Stimulated activated naive CD4-positive, alpha-beta T cell treated with Interleukin-2 at 50 U/mL for 16 hours (primary cell): ENCODE results near the gene IFNL1.
"Not testable (repeated sequence)": the region's sequence is repeated elsewhere in the genome, so short reads cannot be mapped to it uniquely, and the experiment has no call there.

Source experiments
- DNase-seq: peaks from one replicate; lab custom pipeline; 2025; lab: John Stamatoyannopoulos, UW

IFNL1 gene

DNA sequence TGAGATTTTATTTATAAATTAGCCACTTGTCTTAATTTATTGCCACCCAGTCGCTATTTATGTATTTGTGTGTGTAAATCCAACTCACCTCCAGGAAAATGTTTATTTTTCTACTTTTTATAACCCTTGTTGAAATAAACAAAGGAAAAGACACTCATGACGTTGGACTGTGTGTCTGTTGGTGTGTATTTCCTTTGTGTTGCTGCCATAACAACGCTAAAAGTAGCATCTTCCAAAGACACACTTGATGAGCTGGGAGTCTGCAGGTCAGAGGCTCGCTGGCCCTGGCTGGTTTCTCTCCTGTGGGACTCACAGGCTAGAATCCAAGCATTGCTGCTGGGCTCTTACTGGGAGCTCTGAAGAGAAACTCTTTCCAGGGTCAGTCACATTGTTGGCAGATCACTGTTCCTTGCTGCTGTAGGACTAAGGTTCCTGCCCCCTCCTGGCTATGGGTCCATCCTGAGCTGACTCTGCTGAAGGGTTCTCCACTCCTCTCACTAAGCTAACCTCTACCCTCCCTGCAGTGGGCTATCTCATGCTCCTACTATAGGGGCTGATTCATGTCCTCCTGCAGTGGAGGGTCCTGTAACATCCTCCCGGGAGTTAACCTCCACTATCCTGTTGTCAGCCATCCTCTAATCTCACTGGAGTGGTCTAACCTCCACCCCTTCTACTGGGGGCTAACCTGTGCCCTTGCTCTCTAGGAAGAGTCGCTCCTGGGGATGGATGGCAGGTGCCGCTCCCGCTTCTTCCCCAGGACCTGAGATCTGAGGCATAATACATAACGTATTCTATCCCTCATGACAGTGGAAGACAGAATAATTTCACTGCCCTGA, 26.0 kb upstream of the IFNL1 start:
- no peak for DNase-seq

DNA sequence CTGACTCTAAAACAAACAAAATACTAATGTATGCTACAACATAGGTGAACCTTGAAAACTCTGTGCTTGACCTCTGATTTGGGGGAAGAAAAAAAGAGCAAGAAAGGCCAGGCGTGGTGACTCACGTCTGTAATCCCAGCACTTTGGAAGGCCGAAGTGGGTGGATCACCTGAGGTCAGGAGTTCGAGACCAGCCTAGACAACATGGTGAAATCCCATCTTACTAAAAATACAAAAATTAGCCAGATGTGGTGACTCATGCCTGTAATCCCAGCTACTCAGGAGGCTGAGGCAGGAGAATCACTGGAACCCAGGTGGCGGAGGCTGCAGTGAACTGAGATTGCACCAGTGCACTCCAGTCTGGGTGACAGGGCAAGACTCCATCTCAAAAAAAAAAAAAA, 22.3 kb upstream of the IFNL1 start:
- not testable (repeated sequence) for DNase-seq

DNA sequence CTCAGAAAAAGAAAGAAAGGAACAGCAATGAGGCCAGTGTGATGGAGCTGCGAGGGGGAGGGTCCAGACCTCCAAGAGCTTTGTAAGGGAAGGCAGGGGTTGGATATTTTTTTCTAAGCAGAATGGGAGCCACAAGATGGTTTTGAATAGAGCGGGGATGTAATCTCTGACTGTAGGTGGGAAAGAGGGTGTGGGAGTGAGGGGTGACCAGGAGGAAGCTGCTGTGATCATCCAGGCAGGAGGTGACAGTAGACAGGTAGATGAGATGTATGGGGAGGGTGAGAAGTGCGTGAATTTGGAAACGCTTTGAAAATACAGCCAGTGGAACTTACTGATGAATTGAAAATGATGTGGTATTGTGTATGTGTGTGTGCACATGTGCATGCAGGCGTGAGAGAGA, 20.6 kb upstream of the IFNL1 start:
- DNase-seq, result no peak

DNA sequence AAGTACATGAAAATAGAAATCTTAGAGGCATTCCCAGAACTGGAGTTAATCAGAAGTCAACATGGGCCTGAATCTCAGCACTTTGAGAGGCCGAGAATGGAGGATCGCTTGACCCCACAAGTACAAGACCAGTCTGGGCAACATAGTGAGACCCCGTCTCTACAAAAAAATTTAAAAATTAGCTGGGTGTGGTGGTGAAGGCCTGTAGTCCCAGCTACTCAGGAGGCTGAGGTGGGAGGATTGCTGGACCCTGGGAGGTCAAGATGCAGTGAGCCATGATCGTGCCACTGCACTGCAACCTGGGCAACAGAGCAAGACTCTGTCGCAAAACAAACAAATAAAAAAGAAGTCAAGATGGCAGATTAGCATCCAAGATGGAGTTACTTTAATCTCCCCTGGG, 19.5 kb upstream of the IFNL1 start:
- no peak for DNase-seq

DNA sequence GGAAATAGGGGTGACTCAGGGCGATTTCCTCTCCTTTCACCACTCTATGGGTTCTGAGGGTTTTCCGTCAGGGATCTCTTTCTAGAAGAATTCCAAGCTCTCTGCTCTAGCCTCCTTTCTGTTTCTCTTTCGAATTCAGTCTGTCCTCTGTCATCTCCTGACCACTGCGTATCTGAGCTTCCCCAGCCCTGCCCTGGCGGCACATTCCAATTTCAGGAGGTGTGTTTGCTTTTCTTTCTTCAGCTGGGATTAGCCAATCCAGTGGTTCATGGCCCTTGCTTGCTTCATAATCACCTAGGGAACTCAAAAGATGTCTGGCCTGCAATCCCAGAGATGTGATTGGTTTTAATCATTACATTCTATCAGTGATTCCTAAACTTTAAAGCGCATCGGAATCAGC, 18.6 kb upstream of the IFNL1 start:
- DNase-seq, result no peak

DNA sequence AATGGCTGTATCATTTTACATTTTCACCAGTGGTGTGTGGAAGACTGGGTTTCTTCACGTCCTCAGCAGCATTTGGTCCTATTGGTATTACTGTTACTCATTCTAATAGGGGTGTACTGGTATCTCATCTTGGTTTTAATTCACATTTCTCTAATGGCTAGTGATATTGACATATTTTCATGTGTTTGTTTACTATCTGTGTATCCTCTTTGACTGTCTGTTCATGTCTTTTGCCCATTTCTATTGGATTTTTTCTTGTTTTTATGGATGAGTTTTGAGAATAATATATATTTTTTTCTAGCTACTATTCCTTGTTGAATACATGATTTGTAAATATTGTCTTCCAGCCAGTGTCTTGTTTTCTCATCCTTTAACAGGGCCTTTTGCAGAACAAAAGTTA, 14.2 kb upstream of the IFNL1 start:
- DNase-seq, result no peak

DNA sequence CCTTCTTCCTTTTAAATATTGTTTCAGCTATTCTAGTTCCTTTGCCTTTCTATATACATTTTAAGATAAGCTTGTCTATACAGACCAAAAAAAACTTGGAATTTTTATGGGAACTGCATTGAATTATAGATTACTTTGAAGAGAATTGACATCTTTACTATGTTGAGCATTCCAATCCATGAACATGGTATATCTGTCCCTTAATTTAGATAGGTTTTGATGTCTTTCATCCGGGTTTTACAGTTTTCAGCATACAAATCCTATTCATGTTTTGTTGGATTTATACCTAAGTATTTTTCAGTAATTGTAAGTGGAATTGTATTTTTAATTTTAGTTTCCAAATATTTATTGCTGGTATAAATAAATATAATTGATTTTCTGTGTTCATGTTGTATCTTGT, 12.2 kb upstream of the IFNL1 start:
- DNase-seq, result no peak

DNA sequence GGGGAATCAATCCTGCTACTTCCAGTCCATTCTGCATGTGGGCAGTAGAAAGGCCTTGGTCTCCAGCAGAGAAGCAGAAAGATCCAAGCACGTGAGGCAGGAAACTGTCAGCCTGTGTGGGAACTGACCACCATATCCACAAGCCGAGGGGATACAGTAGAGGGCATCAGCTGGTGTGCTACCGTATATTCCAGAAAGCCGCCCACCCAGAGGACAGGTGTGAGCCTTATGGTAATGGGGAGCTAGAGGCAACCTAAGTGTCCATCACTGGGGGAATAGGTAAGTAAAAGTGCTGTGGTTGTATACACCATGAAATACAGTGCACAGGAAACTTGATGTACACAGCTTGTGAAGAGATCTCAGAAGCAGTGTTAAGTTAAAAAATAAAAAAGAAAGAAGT, 2.8 kb upstream of the IFNL1 start:
- no peak for DNase-seq

DNA sequence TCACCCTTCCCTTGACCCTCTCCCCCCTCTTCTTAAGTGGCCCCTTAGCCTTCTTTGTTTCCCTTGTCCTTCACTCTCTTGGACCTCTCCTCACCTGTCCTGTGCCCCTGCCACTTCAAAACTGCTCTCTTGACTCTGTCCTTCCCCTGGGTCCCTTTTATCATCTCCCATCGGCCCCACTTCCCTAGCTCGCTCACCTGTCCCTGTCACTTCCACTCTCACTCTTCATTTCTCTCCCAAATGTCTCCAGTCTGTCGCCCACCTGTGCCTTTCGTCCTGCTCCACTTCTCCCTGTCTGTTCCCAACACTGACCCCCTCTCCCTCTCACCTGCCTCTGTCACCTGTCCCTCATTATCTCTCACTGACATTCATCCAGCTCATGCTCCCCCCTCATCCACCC, 699 bp downstream of the IFNL1 start:
- DNase-seq, result no peak

DNA sequence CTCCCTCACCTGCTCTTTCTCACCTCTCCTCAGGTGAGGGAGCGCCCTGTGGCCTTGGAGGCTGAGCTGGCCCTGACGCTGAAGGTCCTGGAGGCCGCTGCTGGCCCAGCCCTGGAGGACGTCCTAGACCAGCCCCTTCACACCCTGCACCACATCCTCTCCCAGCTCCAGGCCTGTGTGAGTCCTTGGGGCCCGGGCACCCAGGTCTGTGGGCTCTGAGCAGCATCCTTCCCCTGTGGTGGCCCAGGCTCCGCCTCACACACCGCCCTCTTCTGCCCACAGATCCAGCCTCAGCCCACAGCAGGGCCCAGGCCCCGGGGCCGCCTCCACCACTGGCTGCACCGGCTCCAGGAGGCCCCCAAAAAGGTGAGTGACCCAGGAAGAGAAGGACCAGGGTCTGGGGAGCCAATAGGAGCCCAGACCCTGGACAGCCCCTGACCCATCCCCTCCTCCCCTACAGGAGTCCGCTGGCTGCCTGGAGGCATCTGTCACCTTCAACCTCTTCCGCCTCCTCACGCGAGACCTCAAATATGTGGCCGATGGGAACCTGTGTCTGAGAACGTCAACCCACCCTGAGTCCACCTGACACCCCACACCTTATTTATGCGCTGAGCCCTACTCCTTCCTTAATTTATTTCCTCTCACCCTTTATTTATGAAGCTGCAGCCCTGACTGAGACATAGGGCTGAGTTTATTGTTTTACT, 1.9 kb downstream of the IFNL1 start:
- peak; percentile 35 for DNase-seq

DNA sequence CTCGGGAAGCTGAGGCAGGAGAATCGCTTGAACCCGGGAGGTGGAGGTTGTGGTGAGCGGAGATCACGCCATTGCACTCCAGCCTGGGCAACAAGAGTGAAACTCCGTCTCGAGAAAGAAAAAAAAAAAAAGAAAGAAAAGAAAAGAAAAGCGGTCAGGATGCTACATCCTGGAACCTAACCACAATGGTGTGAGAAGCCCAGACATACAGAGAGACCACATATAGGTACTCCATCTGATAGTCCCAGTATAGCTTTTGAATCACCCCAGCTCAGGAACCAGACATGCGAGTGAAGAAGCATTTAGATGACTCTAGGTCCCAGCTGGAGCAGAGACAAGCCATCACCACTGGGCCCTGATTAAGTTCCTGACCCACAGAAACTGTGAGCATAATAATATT, 3.2 kb downstream of the IFNL1 start:
- no peak for DNase-seq

DNA sequence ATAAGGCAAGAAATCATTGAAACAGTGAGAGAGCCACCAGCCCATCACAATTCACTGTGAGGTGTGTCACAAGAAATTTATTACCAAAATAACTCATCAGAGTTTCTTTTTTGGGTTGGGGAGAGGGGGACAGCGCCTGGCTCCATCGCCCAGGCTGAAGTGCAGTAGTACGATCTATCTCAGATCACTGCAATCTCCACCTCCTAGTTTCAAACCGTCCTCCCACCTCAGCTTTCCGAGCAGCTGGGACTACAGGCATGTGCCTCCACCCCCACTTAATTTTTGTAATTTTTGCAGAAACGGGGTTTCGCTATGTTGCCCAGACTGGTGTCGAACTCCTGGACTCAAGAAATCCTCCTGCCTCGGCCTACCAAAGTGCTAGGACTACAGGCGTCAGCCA, 3.6 kb downstream of the IFNL1 start:
- no peak for DNase-seq

DNA sequence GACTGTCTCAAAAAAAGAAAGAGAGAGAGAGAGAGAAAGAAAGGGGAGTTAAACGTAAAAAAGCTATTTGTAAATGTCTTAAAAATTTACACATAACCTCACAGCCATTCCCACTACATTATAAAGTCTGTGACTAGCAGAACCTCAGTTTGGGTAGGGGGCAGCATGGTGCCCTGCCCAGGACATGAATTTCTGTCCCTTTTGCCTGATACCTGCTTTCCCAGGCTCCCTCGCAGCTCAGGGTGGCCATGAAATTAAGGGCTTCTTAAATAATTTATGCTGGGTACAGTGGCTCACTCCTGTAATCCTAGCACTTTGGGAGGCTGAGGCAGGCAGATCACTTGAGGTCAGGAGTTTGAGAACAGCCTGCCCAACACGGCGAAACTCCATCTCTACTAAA, 4.8 kb downstream of the IFNL1 start:
- no peak for DNase-seq

DNA sequence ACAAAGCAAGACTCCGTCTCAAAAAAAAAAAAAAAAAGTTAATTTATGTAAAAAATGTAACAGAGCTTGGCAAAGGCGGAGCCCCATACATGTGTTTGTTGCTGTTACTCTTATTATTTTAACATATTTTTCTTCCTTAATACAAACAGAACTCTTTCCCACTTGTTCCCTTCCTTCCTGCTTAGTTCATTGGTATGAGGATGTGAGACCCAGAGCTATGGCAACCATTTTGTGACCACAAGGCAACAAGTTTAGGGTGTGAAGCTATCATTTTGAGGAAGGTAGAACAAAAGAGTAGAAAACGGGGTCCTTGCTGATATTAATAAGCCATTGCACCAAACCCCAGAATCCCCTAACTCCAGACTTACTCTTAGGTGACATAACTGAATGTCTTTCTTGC, 5.4 kb downstream of the IFNL1 start:
- DNase-seq, result no peak

DNA sequence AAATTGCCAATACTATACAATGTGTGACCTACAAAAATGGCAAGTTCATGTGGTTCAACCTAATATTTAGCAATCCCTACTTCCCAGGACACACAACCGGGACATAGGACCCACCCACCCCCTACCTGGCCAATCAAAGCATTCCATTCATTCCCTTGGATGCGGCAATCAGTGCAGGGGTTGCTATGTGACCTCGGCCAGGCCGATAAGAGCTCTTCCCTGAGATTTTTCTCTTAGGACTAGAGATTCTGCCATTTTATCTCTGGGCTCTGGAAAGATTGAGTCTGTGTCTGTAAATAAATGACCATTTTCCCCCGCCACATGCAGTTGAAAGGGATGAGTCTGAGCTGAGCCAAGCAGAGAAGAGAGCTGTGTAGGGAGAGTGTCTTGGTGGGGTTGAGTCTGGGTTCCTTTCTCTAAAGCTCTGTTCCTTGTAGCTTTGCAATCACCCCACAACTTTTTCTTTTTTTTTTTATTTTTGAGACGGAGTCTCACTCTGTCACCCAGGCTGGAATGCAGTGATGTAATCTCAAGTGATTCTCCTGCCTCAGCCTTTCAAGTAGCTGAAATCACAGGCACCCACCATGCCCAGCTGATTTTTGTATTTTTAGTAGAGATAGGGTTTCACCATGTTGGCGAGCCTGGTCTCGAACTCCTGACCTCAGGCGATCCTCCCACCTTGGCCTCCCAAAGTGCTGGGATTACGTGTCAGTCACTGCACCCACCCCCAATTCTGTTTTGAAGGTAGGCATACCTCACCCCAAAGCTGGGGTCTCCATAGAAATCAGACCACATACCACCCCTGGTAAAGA, 7.4 kb downstream of the IFNL1 start:
- no peak for DNase-seq

DNA sequence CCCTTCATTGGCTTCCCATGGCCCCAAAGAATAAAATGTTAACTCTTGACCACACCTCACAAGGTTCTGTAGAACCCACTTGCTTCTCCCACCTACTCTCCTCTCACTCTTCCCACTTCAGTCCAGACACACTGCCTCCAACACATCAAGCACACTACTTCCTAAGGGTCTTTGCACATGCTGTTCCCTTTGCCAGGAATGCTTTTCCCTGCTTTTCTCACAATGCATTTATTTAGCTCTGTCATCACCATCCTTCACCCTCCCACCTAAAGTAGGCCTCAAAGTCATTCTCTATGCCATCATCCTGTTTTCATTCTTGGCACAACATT, 7.9 kb downstream of the IFNL1 start:
- DNase-seq, result no peak

DNA sequence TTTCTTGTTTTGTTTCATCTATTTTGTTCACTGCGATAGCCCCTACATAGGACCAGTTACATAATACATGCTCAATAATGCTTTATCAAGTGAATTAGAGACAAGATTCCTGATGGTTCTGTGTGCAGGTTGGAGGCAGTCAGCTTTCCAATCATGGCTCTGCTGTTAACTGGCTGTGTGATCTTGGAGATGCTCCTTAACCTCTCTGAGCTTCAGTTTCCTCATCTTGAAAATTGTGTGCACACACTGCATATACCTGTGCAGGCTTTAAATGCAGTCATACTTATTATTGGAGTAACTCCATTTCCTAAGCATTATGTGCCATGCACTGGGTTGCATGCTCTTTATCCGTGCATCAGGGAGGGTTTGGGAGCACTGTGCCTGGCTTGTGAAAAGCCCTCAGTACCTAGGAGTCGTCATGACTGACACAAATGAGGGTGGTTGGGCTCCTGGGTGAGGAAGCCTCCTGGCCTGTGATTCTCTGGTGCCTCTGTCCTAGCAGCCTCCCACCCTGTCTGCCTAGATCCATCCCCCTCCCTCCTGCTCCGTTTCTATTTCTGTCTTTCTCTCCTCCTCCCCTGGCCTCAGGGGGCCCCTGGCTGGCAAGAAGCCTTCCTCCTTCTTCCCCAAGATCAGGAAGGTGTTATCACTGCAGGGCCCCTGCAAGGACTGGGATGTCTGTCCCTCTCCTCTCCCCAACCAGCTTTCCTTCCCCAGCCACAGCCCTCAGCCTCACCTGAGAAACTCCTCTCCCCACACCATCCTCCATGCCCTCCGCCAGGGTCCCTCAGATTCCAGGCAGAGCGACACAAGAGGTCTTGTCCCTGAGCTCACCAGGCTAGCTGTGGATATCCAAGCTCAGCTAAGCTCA, 8.7 kb downstream of the IFNL1 start:
- DNase-seq, result no peak

DNA sequence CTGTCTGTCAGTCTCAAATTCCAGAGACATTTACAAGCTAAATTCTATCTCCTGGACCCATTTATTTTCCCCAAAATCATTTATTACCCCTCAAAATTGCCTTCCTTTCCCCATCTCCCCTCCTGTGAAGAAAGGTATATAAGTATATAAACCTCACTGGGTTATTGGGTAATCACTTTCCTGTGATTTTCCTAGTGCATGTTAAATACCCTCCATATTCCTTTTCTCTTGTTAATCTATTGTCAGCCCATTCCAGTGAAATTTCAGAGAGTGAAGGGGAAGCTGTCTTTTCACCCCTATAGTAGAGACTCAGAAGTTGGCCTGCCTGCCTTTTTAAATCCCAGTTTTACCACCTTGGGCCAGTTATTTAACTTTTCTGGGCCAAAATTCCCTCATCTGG, 9.9 kb downstream of the IFNL1 start:
- DNase-seq, result no peak

DNA sequence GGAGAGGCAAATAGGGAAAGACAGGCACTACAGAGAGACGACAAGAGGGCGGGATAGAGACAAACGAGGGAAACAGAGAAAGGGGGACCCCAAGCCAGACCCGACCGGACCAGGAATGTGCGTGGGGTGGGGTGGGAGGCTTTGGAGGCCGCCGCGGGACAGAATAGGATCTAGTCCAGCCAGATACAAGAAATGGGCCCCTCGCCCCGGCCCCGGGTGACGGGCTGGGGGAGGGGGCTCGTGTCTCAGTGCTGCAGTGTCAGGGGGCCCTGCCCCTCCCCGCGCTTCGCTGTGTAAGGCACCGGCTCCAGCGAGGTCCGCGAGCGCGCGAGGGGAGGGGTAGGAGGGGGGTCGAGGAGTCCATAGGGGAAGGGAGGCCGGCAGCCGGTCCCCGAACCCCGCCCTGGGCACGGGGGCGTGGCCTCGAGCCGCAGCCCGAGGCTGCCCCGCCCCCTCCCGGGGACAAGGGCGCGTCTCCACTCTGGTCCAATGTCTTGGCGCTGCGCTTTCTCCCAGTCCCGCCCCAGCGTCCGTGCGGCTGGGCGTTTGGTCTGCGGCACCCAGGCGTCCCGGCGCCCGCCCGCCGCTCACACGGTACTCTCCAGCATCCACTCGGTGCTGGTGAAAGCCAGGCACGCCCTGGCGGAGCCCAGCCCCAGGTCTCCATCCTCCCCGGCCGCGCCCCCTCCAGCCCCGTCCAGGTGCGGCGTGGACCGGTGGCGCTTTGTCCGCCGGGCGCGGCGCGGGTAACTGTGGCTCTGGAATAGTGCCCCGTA, 11.0 kb downstream of the IFNL1 start:
- DNase-seq, result no peak

DNA sequence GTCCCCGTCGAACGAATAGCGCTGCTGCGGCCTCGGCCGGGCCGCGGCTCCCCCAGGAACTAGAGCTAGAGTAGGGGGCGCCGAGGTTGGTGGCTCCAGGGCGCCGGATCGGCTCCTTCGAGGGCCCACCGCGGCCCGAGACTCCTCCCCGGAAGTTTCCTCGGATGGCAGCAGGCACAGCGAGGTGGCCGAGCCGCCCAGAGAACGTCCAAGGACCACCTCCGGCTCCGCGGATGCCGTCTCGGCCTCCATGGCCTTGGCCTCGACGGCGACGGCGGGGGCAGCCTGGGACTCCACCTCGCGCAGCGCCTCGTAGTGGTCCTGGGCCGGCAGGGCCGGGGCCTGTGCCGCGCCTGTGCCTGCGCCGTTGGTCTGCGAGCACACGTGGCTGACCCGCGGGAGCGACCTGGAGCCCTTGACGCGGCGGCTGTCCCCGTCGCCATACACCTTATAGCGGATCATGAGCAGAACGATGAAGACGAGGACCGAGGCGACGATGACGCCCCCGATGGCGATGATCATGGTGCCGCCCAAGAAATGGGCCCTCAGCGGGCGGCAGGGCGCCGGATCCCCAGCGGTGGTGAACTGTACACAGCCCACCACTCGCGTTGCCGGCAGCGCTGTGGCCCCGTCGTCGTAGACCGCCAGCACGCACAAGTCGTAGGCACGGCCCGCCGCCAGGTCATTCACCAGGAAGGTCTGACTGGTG, 11.8 kb downstream of the IFNL1 start:
- DNase-seq, result no peak
